MM.1S (cell line): ENCODE results near the gene ADCY5.

Source experiments
- EZH2 ChIP-seq: fragments of 300-600 bp; sonication (generic); optimal IDR thresholded peaks from 2 replicates; pipeline ENCODE3; 2017; ENCODE audit warnings: low read depth, mild to moderate bottlenecking, antibody characterized with exemption, low read length, mixed read lengths
- EZH2phosphoT487 ChIP-seq: fragments of 300-600 bp; sonication (generic); IDR thresholded peaks from 2 replicates; pipeline ENCODE4 v1.6.1; 2018; ENCODE audit warnings: antibody characterized with exemption, low read length
- TF ChIP-seq, protein P1 (sequence below): fragments of 300-600 bp; sonication (generic); IDR thresholded peaks from 2 replicates; pipeline ENCODE4 v1.5.1; 2016; ENCODE audit warnings: antibody characterized with exemption, low read length, mixed read lengths

DNA sequence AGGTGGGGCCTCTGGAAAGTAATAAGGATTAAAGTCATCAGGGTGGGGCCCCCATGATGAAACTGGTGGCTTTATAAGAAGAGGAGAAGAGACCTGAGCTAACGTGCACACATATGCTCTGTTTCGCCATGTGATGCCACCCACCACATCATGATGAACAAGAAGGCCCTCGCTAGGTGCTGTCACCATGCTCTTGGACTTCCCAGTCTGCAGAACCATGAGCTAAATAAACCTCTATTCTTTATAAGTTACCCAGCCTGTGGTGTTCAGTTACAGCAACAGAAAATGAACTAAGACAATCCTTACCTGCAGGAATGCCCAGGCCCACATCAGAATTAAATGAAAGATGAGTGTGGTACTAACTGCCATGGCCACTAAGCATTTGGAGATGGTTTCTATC lies 79.8 kb downstream of the ADCY5 start:
- no peak for TF ChIP-seq EZH2phosphoT487
- TF ChIP-seq, protein P1, sequence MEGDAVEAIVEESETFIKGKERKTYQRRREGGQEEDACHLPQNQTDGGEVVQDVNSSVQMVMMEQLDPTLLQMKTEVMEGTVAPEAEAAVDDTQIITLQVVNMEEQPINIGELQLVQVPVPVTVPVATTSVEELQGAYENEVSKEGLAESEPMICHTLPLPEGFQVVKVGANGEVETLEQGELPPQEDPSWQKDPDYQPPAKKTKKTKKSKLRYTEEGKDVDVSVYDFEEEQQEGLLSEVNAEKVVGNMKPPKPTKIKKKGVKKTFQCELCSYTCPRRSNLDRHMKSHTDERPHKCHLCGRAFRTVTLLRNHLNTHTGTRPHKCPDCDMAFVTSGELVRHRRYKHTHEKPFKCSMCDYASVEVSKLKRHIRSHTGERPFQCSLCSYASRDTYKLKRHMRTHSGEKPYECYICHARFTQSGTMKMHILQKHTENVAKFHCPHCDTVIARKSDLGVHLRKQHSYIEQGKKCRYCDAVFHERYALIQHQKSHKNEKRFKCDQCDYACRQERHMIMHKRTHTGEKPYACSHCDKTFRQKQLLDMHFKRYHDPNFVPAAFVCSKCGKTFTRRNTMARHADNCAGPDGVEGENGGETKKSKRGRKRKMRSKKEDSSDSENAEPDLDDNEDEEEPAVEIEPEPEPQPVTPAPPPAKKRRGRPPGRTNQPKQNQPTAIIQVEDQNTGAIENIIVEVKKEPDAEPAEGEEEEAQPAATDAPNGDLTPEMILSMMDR: no peak
- TF ChIP-seq EZH2: no peak
